Neural crest cell (in vitro differentiated cells): ENCODE data around the gene DEPP1. TPM values are rescaled to one million over a fixed set of nuclear protein-coding genes. Genes with fewer than 3 reads are reported as not detected.

Source experiments
- DNase-seq: peaks from one replicate; pipeline ENCODE4 v3.0.0; 2021; ENCODE audit warnings: low read depth, mixed read lengths, low spot score
- H3K27ac Mint-ChIP-seq: one replicate; pipeline ENCODE4 v1.8.0; 2021; ENCODE audit warnings: mild to moderate bottlenecking, mixed read lengths; ENCODE audit not compliant: unreplicated experiment
- H3K27me3 Mint-ChIP-seq: 2 replicates; pipeline ENCODE4 v1.8.0; 2021; ENCODE audit warnings: low read depth, mild to moderate bottlenecking, mixed read lengths
- H3K36me3 Mint-ChIP-seq: 2 replicates; pipeline ENCODE4 v1.8.0; 2021; ENCODE audit warnings: low read depth, mild to moderate bottlenecking, mixed read lengths
- H3K4me1 Mint-ChIP-seq: 2 replicates; pipeline ENCODE4 v1.8.0; 2021; ENCODE audit warnings: mixed read lengths
- H3K4me3 Mint-ChIP-seq: one replicate; pipeline ENCODE4 v1.8.0; 2021; ENCODE audit warnings: mild to moderate bottlenecking, mixed read lengths
- H3K9me3 Mint-ChIP-seq: 2 replicates; pipeline ENCODE4 v1.8.0; 2021; ENCODE audit warnings: mixed read lengths
- CTCF ChIP-seq: fragments of 200-600 bp; sonication (generic); conservative IDR thresholded peaks from 2 replicates; pipeline ENCODE4 v1.5.0; 2021; ENCODE audit warnings: antibody characterized with exemption, mild to moderate bottlenecking
- total RNA-seq: library from RNA; stranded (reverse); gene quantifications from 2 replicates; pipeline ENCODE4 v1.2.1, GENCODE V29; 2021

Gene DEPP1
- total RNA-seq, 1 donor from 2014 or later = 1.1 TPM

- Mint-ChIP-seq H3K4me1 (peaks cover 14% of the 10 kb centered on the region), H3K4me3 (no peak overlapping the region), H3K9me3 (peaks cover 2% of the 10 kb centered on the region), H3K36me3 (peaks cover 37% of the 10 kb centered on the region), H3K27ac (no peak overlapping the region), H3K27me3 (no peaks in the 10 kb centered on the region)
- no peak for DNase-seq
- no peak for TF ChIP-seq CTCF
Observed at GRCh38 chr10:45006276-45007030, 27.8 kb upstream of the DEPP1 start.

- peaks cover 37% of the 10 kb centered on the region for H3K36me3 Mint-ChIP-seq
- H3K4me3 Mint-ChIP-seq = no peak overlapping the region
Observed at GRCh38 chr10:45005284-45005683, 26.7 kb upstream of the DEPP1 start.

GRCh38 chr10:45004661-45005060, 26.1 kb upstream of the DEPP1 start:
- no peak for DNase-seq
- no peak overlapping the region for H3K27ac Mint-ChIP-seq
- H3K4me1 Mint-ChIP-seq = peaks cover 28% of the 10 kb centered on the region
- no peaks in the 10 kb centered on the region for H3K27me3 Mint-ChIP-seq
- peaks cover 42% of the 10 kb centered on the region for H3K36me3 Mint-ChIP-seq
- no peak overlapping the region for H3K4me3 Mint-ChIP-seq
- H3K9me3 Mint-ChIP-seq = peaks cover 2% of the 10 kb centered on the region
- no peak for TF ChIP-seq CTCF

More at GRCh38 chr10:45005284-45005683, 26.7 kb upstream of the DEPP1 start:
- peaks cover 2% of the 10 kb centered on the region for H3K9me3 Mint-ChIP-seq
- H3K27ac Mint-ChIP-seq = no peak overlapping the region
- no peak for TF ChIP-seq CTCF
- peaks cover 21% of the 10 kb centered on the region for H3K4me1 Mint-ChIP-seq
- no peak for DNase-seq
- H3K27me3 Mint-ChIP-seq = no peaks in the 10 kb centered on the region

- DNase-seq = no peak
- no peak for TF ChIP-seq CTCF
- peaks cover 2% of the 10 kb centered on the region for H3K9me3 Mint-ChIP-seq
- peak overlapping the region; percentile 89 for H3K4me3 Mint-ChIP-seq
- peaks cover 42% of the 10 kb centered on the region for H3K36me3 Mint-ChIP-seq
- peaks cover 29% of the 10 kb centered on the region for H3K4me1 Mint-ChIP-seq
- no peak overlapping the region for H3K27ac Mint-ChIP-seq
- H3K27me3 Mint-ChIP-seq = no peaks in the 10 kb centered on the region
Observed at GRCh38 chr10:45003432-45004000, 24.9 kb upstream of the DEPP1 start.

- peak; percentile 52 for TF ChIP-seq CTCF
- Mint-ChIP-seq H3K36me3 (peaks cover 42% of the 10 kb centered on the region), H3K4me1 (peaks cover 33% of the 10 kb centered on the region), H3K27me3 (no peaks in the 10 kb centered on the region), H3K9me3 (peaks cover 2% of the 10 kb centered on the region), H3K4me3 (peak overlapping the region; percentile 94), H3K27ac (no peak overlapping the region)
- no peak for DNase-seq
Observed at GRCh38 chr10:45001381-45002148, 23.0 kb upstream of the DEPP1 start.
